ENCODE results near the gene DOCK10.

The DOCK10 gene

GRCh38 chr2:224846686-224847085 lies 195.6 kb downstream of the DOCK10 start:
- no peak for TF ChIP-seq CTCF (IDR thresholded peaks at IDR 0.05; ENCODE audit: insufficient read depth, low read length, poor library complexity, severe bottlenecking)
- peaks cover 27% of the 10 kb centered on the region for H3K36me3 ChIP-seq (ENCODE audit: control insufficient read depth, insufficient read depth, low read length)
- no peak overlapping the region for H3K4me3 ChIP-seq (replicated peaks; ENCODE audit: low read depth, low read length)
- no peaks in the 10 kb centered on the region for H3K27me3 ChIP-seq (replicated peaks; ENCODE audit: control insufficient read depth, insufficient read depth, low read length)
- DNase-seq (ENCODE audit: extremely low read depth, insufficient read length) = no peak

GRCh38 chr2:224846161-224846560 lies 196.1 kb downstream of the DOCK10 start:
- TF ChIP-seq CTCF (IDR thresholded peaks at IDR 0.05; ENCODE audit: insufficient read depth, low read length, poor library complexity, severe bottlenecking) = no peak
- no peaks in the 10 kb centered on the region for H3K27me3 ChIP-seq (replicated peaks; ENCODE audit: control insufficient read depth, insufficient read depth, low read length)
- no peak overlapping the region for H3K4me3 ChIP-seq (replicated peaks; ENCODE audit: low read depth, low read length)
- H3K36me3 ChIP-seq (ENCODE audit: control insufficient read depth, insufficient read depth, low read length) = peaks cover 27% of the 10 kb centered on the region
- DNase-seq (ENCODE audit: extremely low read depth, insufficient read length) = no peak

- TF ChIP-seq CTCF (IDR thresholded peaks at IDR 0.05; ENCODE audit: insufficient read depth, low read length, poor library complexity, severe bottlenecking) = no peak
- H3K4me3 ChIP-seq (replicated peaks; ENCODE audit: low read depth, low read length) = no peak overlapping the region
- peaks cover 22% of the 10 kb centered on the region for H3K36me3 ChIP-seq (ENCODE audit: control insufficient read depth, insufficient read depth, low read length)
- no peaks in the 10 kb centered on the region for H3K27me3 ChIP-seq (replicated peaks; ENCODE audit: control insufficient read depth, insufficient read depth, low read length)
- no peak for DNase-seq (ENCODE audit: extremely low read depth, insufficient read length)
Observed at GRCh38 chr2:224843141-224843540, 199.1 kb downstream of the DOCK10 start.

GRCh38 chr2:224841910-224842309 lies 200.4 kb downstream of the DOCK10 start:
- no peak overlapping the region for H3K4me3 ChIP-seq (replicated peaks; ENCODE audit: low read depth, low read length)
- no peak for TF ChIP-seq CTCF (IDR thresholded peaks at IDR 0.05; ENCODE audit: insufficient read depth, low read length, poor library complexity, severe bottlenecking)
- peaks cover 23% of the 10 kb centered on the region for H3K36me3 ChIP-seq (ENCODE audit: control insufficient read depth, insufficient read depth, low read length)
- no peaks in the 10 kb centered on the region for H3K27me3 ChIP-seq (replicated peaks; ENCODE audit: control insufficient read depth, insufficient read depth, low read length)
- DNase-seq (ENCODE audit: extremely low read depth, insufficient read length) = no peak

- Histone ChIP-seq H3K4me3 (replicated peaks; ENCODE audit: low read depth, low read length) (no peak overlapping the region), H3K27me3 (replicated peaks; ENCODE audit: control insufficient read depth, insufficient read depth, low read length) (no peaks in the 10 kb centered on the region), H3K36me3 (ENCODE audit: control insufficient read depth, insufficient read depth, low read length) (peaks cover 19% of the 10 kb centered on the region)
- DNase-seq (ENCODE audit: extremely low read depth, insufficient read length) = no peak
- TF ChIP-seq CTCF (IDR thresholded peaks at IDR 0.05; ENCODE audit: insufficient read depth, low read length, poor library complexity, severe bottlenecking) = no peak
Observed at GRCh38 chr2:224838335-224838734, 203.9 kb downstream of the DOCK10 start.

GRCh38 chr2:224837558-224837957 lies 204.7 kb downstream of the DOCK10 start:
- Histone ChIP-seq H3K4me3 (replicated peaks; ENCODE audit: low read depth, low read length) (no peak overlapping the region), H3K36me3 (ENCODE audit: control insufficient read depth, insufficient read depth, low read length) (peaks cover 18% of the 10 kb centered on the region), H3K27me3 (replicated peaks; ENCODE audit: control insufficient read depth, insufficient read depth, low read length) (no peaks in the 10 kb centered on the region)
- TF ChIP-seq CTCF (IDR thresholded peaks at IDR 0.05; ENCODE audit: insufficient read depth, low read length, poor library complexity, severe bottlenecking) = no peak
- no peak for DNase-seq (ENCODE audit: extremely low read depth, insufficient read length)
